Measurements from ENCODE around the gene HADHA.

The HADHA gene

DNA sequence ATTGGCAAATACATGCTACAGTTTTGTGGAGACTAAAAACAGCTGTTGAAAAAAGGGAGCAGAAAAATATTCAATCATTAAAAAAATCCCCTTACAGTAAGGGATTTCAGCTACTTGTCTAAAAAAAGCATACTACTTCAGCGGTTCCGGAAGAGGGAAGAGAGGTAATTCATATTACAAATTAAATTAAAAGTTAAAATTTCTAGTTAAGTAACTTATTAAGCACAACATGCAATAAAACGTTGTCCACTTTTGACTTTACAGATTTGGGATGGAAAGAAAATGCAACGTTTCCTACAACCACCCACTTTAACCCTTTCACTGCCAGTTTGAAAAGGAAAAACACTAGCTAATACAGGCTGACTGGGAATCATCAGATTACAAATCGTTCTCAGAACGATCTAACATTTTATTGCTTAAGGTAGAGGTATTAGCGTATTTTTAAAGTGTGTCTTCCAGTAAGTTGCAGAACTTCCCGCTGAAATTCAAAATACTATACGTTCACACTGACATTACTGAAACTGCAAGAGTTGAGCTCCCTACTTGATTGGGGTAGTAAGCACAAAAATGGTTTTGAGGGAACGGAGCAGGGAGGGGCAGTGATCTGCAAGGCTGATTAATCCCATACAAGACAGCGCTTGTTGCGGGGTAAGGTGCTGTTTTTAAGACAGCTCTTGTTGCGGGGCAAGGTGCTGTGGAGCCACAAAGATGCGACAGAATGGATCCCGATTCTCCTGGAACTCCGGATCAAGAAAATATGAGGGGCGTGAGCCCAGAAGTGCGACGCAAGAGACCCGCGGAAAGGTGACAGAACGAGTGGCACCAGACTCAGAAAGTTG is 743 bp downstream of the HADHA start:
- DNase-seq, result no peak

DNA sequence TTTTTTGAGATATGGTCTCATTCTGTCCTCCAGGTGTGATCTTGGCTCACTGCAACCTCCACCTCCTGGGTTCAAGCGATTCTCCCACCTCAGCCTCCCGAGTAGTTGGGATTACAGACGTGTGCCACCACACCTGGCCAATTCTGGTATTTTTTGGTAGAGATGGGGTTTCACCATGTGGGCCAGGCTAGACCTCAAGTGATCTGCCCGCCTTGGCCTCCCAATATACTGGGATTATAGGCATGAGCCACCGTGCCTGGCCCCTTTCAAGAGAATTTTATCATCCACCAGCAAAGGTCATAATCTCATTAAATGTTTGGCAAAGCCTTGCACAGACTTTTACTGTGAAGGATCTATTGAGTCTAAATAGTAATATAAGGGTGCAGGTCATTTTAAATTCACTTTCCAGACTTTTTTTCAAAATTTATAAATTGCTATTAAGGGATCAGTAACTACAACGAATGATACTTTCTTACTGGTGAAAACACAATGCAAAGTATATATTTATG is 2.5 kb downstream of the HADHA start:
- DNase-seq, result no peak

DNA sequence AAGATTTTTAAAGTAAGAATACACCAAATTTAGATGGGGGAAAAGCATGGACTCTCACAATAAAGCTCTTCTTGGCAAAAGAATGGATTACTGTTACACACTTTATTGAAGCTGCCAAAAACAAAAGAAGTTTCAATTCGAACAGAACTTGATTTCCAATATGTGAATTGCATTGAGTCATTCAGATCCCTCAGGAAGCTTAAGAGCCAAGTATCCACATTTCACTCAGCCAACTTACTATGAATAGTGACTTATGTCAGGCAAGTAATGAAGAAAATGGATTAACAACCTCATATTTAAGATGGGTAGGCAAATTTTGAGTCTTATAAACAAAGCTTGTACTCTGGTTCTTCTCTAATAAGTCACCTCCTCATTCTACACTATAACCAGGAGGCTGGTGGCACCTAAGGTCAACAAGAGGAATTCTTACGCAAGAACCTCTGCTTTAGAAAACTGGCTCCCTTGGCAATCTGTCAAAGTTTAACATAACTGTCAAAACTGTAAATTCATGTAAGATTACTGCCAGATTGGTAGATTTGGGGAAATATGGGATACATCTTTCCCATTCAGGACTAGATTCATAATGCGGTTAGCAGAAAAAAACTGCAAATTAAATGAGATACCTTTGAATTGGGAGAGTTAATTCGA is 6.0 kb downstream of the HADHA start:
- no peak for DNase-seq

DNA sequence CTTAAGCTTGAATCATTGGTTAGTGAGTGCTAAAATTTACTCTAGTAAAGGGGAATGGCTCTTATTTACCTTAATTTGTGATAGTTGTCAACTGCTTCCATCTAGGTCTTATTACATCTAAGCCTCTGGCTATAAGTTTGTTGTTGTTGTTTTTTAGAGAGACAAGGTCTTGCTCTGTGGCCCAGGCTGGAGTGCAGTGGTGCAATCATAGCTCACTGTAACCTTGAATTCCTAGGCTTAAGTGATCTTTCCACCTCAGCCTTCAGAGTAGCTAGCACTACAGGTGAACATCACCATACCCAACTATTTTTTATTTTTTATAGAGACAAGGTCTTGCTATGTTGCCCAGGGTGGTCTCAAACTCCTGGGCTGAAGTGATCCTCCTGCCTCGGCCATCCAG is 6.6 kb downstream of the HADHA start:
- no peak for DNase-seq

DNA sequence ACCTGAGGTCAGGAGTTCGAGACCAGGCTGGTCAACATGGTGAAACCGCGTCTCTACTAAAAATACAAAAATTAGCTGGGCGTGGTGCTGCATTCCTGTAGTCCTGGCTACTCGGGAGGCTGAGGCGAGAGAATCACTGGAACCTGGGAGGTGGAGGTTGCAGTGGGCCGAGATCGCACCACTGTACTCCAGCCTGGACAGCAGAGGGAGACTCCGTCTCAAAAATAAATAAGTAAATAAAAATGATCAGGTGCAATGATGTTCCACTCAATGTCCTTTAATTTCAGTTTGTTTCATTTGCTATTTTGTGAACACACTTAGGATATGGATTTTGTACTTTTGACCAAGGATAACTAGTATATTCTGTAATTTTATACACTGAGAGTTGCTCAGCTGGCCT is 9.3 kb downstream of the HADHA start:
- DNase-seq, result no peak

DNA sequence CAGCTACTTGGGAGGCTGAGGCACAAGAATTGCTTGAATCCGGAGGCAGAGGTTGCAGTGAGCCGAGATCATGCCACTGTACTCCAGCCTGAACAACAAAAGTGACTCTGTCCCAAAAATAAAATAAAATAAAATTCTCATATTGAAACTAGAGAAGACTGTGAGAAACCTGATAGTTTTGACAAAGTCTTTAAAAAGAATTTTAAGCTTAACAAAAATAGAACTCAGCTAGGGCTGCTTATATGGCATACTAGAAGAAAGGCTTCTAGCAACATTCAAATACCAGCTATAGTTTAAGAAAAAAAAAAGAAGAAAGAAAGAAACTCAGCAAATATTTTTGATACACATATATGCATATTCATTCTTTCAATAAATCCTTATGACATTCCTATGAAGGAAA is 13.6 kb downstream of the HADHA start:
- DNase-seq, result no peak

DNA sequence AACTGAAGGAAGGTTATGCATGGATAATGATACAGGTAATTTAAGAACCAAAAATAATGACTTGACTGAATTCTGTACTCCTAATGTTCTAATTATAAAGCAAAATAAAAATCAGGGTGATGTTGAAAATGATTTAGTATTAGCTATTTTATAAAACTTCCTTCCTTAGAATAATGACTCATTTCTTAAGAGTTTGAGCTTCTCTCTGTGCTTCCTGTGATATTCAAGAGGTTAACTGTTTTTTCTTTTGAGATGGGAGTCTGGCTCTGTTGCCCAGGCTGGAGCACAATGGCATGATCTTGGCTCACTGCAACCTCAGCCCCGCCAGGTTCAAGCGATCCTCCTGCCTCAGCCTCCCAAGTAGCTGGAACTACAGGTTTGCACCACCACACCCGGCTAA is 14.8 kb downstream of the HADHA start:
- DNase-seq, result no peak

DNA sequence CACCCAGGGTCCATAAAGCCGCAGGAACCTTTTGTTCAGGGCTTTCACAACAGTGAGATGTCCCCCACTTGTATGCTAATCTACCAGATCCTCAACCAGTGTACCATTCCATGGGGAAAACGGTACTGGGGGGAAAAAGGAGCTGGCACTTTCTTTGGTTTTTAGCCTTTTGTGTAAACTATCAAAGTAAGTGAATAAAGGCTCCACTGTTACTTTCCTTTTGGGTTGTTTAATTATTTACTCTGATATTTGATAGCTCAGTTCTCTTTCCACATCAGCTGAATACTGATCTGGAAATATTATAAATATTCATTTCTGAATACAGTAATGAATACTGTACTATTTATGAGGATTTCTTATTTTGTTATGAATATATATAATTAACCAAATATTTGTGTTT is 20.3 kb downstream of the HADHA start:
- DNase-seq, result no peak

DNA sequence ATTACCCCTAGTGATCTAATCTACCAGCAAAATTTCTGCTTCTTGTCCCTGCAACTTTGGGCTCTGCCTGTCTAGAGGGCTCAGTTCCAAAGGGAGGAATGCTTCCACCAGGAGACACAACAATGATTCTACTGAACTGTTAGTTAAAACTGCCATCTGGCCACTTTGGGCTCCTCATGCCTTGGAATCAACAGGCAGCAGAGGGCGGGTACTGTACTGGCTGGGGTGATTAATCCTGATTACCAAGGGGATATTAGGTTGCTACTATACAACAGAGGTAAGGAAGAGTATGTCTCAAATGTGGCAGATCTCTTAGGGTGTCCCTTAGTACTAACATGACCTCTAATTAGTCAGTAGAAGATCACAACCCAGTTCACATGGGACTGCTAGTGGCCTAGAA is 21.4 kb downstream of the HADHA start:
- DNase-seq, result no peak

DNA sequence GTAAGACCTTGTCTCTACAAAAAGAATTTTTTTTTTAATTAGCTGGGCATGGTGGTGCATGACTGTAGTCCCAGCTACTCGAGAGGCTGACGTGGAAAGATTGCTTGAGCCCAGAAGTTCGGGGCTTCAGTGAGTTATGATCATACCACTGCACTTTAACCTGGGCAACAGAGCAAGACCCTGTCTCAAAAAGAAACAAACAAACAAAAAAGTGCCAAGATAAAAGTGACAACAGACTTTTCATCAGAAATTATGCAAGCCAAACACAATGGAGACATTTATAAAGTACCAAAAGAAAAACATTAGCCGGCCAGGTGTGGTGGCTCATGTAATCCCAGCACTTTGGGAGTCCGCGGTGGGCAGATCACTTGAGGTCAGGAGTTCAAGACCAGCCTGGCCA is 26.7 kb downstream of the HADHA start:
- DNase-seq, result no peak

DNA sequence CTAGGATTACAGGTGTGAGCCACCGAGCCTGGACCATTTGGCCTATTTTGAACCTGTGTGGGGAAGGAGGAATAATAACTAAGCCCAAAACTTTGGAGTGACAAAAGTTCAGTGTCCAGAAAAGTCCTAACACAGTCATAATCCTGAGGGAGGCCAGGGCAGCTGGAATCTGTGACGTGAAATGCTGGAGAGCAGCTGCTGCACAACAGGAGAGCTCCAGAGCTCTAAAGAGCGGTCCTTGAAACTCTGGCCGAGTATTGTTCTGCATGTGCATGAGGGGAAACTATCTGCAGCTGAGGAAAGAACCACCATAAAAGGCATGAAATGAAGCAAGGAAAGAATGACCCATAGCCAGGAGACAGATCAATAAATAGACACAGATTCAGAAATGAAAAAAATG is 27.8 kb downstream of the HADHA start:
- no peak for DNase-seq

DNA sequence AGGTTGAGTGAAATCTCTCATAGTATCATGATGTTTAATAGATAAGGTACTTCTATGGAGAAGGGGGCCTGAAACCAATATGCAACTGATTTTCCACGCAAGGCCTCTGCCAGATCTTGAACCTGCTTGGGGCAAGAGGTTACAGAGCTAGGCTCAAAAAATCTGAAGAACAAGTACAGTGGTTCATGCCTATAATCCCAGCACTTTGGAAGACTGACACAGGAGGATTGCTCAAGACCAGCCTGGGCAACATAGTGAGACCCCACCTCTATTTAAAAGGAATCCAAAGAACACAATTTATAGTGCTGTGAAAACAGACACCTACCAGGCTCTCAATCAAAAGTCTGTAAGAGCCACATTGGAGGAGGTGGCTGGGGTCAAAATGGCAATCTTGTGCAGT is 28.6 kb downstream of the HADHA start:
- DNase-seq, result no peak

DNA sequence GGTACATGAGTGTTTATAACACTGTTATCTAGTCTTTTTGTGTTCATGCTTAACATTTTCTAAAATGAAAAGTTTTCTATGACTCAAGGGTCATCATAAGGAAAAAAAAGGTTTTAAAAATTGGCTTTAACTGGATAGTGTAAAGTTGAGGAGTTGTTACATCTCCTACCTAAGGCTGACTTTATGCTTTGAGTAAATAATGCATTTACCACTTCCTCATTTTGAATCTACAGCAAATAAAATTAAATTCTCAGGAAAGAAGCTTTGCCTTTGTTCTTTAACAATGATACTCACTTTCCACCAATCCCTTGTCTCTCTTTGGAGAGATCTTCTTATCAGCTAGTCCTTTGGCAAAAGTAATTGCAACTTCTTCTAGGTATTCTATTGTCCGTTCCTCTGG is 29.7 kb downstream of the HADHA start:
- DNase-seq, result no peak

DNA sequence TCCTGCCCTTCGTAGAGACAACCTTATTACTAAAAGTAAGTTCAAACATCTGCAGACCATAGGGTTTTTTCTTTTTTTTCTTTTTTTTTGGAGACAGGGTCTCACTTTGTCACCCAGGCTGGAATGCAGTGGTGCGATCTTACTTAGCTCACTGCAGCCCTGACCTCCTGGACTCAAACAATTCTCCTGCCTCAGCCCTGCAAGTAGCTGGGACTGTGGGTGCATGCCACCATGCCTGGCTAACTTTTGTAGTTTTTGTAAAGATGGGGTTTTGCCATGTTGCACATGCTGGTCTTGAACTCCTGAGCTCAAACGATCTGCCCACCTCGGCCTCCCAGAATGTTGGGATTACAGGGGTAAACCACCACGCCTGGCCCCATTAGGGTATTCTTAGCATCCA is 32.4 kb downstream of the HADHA start:
- DNase-seq, result no peak

DNA sequence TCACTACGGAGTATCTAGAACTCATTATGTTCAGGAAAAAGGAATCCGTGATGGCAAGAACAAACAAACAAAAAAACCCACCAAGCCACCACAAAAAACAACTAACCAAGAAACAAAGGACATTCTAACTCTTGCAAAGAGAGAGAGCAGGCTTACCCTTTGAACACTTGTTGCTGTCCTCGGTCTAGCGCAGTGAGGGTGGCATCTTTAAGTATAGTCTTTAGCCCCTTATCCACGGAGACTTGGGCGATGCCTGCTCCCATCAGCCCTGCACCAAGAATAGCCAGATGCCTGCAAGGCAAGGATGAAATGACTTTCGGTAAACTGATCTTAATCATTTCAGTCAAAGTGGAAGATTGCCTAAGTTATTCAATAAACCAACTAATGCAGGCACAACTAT is 40.5 kb downstream of the HADHA start:
- no peak for DNase-seq

DNA sequence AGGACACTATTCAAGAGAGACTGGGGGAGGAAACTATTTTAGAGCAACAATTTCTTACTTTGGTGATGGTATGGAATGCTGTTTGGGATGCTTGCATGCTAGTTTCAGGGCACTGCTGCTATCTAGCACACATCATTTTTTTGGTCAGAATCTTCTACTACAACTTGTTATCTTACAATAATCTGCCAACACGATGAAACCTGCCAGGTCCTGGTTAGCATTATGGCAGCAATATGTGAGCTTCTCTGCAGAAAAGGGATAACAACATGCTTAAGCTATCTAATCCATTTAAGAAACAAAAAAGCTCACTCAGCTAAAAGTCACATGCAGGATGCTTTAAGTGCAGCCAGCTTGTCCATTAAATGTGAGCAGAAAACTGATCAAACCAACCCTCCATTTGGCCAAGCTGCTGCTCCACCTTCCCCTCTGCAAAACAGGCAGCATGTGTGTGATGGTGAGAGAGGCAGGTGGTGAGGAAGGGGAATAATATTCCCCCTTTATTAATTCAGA is 41.4 kb downstream of the HADHA start:
- no peak for DNase-seq

DNA sequence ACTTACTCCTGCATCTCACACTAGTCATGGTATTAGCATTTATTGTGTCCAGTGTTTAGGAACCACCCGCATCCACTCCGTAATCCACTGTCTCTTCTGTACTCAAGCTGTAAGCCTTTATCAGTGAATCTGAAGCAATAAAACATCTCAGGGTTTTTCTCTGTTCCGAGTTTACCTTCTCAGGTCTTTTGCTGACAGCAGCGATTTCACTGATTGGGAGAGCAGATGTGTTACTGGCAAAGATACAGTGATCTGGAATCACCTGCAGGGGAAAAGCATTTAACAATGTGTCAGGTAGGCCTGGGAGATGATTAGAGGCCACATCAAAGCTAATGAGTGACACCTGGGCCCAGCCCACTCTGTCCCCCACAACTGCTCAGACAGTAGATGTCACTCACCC is 46.9 kb downstream of the HADHA start:
- DNase-seq, result no peak

DNA sequence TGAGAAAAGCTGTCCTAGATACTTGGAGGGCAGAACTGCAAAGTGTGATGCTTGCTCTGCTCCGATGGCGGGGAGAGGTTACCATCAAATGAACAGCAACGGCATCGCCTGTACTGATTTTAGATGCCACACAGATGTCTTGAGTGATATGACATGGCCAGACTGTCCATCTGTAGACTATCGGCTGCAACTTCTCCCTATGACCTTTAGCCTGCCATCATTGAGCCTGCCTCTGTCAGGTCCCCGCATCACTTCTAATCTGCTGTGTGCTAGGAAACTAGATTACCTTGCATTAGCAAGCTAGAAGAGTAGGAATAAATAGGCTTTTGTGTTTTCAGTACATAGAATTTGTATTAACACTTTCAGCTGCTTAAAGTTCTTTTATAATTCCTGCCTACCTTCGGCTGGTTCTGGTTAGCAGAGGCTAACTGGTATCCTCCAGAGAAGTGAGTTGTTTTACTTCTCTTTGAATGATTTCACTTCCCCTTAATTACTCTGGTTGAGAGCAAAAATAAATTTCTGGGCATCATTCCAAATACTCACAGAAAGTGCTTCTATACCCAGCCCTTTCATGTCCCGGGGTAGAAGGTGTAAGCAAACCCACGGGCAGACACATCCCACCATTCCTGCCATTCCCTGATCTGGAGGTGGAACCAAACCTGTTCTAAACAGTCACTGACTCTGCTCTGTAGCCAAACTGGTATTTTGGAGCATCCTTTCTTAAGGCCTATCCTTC is 47.6 kb downstream of the HADHA start:
- DNase-seq, result no peak

DNA sequence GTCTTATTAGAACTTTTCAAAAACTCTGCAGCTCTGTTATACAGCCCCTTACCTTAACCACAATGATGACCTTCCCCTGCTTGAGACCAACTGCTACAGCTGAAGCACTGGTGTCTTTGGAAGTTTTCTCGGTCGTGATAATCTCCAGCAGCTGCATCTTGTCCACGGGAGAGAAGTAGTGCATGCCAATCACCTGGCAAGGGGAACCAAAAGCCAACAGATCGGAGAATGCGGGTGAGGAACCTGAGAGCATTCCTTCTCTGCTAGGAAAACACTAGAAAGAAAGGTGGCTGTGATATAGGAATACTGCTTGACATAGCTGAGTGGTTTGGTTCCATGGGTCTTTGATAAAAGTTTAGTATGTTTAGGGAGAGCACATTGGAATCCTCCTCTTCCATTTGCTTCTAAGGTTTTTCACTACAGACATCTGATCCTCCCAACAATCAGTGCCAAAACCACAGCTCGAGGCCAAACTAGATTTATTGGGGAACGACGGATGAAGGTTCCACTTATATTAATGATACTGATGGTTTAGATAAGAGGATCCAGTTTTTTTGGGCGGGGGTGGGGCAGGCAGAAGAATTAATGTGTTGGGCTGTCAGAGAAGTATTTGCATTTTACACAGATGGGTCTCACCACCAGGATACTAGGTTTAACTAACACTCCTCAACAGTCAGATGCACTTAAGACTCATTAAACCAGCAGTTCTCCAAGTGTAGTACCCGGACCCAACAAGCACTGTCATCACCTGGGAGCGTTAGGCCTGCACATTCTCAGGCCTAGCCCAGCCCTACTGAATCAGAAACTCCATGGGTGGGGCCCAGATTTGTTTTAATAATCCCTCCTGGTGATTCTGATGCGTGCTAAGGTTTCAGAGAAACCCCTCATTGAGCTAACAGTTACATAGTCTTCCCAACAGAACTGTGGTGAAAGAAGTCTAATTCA is 49.1 kb downstream of the HADHA start:
- DNase-seq, result no peak

DNA sequence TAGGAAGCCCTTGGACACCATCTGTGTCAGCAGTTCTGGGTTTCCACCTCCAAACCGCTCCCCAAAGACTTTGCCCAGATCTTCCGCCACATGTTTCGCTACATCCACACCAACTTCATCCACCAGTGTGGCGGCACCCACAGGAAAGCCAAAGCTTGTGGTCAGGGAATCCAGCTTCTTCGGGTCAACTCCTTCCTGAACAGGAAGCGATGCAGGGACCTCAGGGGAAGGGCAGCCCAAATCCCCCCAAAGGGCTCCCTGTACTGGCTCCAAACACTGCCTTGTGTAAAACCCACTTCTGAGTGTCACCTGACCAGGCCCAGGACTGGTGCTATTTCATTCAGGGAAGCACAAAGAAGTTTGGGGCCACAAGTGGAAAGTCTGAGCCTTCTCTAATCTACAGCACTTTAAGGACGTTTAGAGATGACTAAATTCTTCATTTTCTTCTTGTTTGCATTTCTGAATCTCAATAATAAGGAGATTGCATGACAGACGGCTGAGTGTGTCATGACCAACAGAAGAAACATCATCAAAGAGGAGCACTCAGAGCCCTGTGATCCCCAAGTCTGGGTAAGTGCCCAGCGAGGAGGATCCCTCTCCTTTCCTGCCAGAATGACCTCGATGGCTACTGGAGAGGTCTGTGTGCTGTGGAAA is 50.7 kb downstream of the HADHA start:
- no peak for DNase-seq

DNA sequence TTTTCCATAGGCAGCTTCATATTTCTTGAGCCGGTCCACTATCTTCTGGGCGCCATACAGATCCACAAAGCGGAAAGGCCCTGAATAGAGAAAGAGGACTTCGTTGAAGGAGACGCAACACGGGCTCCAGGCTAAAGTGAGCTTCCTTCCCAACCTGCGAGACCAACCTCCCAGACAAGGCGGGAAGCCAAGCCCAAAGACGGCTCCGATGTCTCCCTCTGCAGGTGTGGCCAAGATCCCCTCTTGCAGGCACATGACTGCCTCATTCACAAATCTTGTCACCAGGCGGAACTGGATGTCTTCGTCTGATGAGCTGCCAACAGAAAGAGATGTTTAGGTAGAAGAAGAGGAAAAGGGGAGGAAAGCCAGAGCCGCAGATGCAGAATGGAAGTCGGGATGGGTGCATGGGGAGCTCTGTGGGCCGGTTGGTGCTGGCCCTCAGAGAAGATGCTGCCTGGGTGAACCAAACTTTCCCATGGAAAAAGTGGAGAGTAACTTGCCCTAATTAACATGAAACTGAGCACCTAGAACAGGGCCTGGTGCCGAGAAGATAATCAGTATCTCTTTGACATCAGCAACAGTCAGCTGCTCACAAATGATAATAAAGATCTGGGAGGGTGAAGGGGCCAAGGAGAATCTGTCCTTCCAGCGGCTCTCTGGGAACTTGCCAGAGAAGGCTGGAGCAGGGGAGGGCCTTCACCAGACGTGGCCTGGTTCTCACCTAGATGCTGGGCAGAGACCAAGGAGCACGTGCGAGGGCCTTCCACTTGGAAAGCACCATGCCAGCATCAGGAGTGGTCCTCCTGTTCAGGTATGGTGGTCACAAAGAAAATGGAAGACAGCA is 52.9 kb downstream of the HADHA start:
- no peak for DNase-seq

All from T-helper 9 cell (primary cell).